Fibroblast of pulmonary artery (primary cell): Measurements from ENCODE around the gene VPS8.

Experiments used
- DNase-seq: peaks from one replicate; pipeline ENCODE4 v3.0.0-alpha.2; 2010; ENCODE audit warnings: low read depth
- H3K4me3 ChIP-seq: replicated peaks from 2 replicates; pipeline ENCODE4 v1.5.1; 2011; ENCODE audit warnings: low read depth, mild to moderate bottlenecking, control low read depth, low read length, moderate library complexity
- CTCF ChIP-seq: IDR thresholded peaks from 2 replicates; pipeline ENCODE4 v1.5.1; 2011; ENCODE audit warnings: mild to moderate bottlenecking, control low read depth, low read length, inconsistent platforms; ENCODE audit errors: missing control alignments

Gene VPS8

DNA sequence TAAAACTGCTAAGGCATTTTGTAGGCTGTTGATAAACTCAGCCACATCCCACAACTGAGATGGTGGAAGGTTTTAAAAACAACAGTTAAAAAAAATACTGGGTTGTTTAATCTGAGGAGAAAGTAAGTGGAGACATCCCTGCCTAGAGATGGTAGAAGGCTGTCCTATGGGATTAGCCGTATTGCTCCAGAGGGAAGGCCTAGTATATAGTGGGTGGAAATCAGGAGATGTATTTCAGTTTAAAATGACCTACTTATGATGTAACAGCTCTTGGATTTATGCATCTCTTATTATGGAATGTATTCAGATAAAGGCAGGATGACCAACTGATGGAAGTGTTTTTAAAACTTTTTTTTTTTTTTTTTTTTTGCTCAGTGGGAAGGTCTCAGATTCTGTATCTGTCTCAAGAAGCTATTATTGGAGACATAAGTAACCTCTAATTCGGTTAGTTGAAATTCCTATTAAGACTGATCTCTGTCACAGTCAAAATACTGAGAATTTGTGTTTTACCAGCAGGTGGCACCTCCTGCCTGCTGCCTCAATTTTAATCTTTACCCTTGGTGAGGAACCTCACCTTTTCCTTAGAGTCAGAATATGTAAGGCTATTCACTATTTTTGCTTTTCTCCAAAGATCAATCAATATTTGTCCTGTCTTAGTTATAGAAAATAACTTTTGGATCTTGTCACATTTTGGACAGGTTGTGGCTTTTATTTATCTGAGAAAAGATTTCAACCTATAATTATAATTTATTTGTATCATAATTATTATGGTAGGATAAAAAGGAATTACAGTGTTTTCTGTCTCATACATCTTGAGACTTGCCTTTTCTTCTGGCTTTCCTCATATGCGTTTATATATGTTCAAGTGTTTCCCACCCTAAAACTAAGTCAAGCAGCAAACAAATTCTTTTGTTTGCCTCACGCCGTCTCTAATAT lies 63.0 kb downstream of the VPS8 start:
- no peak overlapping the region for H3K4me3 ChIP-seq
- DNase-seq = peak; percentile 60
- peak; percentile 65 for TF ChIP-seq CTCF

- DNase-seq = no peak
- TF ChIP-seq CTCF = no peak
- H3K4me3 ChIP-seq = no peak overlapping the region
Observed at GRCh38 chr3:184880276-184881019, 68.5 kb downstream of the VPS8 start.

DNA sequence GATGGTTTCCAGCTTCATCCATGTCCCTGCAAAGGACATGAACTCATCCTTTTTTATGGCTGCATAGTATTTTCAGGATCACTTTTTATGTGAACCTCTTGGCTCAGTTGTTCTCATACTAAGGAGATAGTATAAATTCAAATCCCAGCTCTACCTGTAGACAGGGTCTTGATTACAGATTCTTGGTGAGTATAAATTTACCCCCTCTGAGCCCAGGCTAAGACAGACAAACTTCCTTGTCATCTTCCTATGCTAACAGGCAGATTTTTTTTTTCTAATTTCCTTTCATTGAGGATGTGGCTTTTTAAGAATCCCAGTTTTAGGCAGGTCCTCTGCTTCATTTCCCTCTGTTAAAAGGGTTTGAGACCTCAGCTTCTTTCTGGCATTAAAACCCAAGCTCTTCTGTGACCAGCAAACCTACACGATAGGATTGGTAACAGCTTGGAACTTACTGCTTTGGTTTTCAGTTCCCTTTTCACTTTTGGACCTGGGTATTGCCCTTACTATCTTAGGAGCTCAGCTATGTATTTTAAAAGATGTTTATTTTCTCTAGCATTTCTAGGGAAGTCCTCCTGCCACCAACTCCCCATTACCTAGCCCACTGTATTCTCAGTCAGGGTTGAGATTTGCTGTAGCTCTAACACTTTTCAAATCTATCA lies 72.5 kb downstream of the VPS8 start:
- no peak overlapping the region for H3K4me3 ChIP-seq
- DNase-seq = no peak
- no peak for TF ChIP-seq CTCF

DNA sequence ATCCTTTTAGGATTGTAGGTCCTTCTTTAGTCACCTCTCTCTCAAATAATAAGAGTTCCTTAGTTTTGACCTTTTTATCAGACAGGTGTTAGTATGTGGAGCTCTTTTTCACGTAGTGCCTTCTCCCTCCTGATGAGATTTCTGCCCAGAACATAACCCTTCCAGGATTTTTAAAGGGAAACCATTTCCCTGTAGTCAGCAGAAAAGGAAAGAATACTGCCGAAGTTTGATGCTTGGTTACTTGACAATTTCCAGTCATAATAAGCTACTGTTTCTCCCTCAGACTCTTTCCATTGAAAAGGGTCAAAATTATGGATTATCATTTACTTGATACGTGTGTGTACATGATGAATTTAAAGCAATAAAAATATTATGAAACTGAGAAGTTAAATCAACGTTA lies 73.1 kb downstream of the VPS8 start:
- no peak for TF ChIP-seq CTCF
- no peak overlapping the region for H3K4me3 ChIP-seq
- no peak for DNase-seq

DNA sequence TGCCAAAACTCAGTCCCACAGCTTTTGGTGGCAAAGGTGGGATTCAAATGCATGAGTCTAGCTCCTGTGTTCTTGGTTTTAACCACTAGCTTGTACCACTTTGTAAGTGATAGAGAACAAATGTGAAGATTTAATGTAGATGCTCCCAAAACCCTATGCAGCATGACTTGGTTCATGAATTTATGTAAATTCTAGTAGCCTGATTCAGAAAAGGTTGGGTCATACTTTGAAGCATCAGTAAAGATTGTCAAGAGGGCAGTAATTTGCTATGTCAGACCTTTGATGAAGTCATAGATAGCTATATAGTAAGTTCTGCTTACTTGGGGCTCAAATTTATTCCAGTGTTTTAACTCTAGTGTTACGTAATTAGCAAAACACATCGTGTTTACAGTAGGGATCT lies 75.6 kb downstream of the VPS8 start:
- H3K4me3 ChIP-seq = no peak overlapping the region
- no peak for DNase-seq
- TF ChIP-seq CTCF = no peak

DNA sequence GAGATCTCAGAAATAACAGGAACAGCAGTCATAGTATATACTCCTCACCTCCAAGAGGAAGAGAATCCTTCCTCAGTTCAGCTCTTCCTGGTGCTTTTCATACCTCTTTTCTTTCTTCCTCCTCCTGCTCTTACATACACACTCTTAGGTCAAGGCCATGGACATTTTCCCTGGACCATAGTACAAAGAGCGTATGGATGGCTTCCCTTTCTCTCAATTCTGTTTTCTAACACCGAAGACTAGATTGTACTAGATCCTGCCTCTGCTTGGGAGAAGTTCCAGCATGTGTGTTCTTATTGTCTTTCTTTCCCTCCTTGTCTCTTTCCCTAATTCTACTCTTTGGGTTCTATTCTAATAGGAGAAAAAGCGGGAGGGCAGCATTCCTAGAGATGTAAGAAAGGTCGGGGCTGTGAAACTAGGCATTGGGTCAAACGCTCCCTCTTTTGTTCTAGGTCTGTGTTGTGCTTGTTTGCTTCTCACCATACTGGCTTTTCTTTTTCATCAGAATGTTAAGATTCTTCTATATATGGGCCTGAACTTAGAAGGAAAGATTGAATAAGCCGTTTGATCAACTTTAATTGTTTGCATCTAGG lies 77.4 kb downstream of the VPS8 start:
- no peak overlapping the region for H3K4me3 ChIP-seq
- no peak for TF ChIP-seq CTCF
- no peak for DNase-seq
